NCI-H1048 (cell line): ENCODE results near the gene EIF2AK2.

ENCODE experiments used
- DNase-seq: peaks from one replicate; lab custom pipeline; 2025; lab: John Stamatoyannopoulos, UW

Gene EIF2AK2

DNA sequence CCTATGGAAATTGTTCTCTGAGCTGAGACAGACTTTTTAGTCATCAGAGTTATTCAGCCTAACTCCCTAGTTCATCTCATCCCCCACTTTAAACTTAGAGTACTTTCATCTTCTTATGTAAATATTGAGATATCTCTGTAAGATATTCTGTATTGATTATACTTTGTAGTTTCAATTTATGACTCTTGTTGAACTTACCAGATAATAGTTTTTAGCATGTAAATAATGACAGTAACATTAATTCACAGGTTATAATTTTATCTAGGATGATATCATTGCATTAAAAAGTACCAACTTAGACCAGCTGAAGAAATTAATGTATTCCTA lies 14.8 kb upstream of the EIF2AK2 start:
- no peak for DNase-seq

DNA sequence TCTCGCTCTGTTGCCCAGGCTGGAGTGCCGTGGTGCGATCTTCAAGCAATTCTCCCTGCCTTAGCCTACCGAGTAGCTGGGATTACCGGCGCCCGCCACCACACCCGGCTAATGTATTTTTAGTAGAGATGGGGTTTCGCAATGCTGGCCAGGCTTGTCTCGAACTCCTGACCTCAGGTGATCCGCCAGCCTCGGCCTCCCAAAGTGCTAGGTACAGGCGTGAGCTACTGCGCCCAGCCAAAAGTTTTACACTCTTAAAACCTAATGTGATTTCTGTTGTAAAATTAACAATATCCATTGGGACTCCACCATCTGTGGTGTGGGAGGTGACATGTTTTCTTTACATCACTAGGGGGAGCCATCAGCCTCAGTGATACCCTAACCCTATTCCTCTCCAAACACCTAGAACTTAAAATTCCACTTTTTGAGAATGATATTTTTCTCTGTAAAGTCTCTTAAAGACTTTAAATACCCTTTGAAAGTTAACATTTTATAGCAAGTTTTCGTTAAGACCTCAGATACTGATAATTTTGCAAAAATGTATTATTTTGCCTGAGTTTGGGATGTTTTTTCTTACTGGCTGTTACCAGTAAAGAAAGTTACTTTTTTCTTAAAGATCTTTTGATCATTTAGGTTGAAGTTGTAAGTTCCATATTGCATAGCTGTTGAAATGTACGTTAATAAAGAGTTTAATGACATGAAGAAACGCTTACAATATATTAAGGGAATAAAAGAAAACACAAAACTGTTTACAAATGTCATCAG lies 11.6 kb upstream of the EIF2AK2 start:
- DNase-seq: no peak

DNA sequence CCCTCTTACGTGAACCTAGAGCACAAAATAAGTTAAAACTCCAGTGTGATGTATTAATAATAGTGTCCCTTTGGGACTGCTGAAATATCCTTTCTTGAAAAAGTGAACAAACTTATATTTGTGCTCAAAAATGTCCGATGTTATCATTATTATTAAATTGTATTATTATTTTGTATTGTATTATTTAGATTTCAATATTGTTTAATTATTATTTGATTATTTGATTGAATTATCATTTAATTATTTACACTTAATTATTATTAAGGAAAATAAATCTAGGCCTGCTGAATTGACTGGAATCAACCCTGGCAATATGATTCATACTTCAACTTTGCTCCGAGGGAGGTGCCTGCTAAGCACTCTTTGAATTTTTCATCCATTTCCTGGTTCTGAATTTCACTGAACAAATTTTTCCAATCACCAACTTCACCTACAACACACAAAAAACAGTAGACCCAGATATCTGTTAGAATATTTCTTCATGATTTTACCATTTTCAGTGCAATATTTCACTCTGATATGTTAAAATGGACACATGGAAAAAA lies 10.9 kb upstream of the EIF2AK2 start:
- no peak for DNase-seq

DNA sequence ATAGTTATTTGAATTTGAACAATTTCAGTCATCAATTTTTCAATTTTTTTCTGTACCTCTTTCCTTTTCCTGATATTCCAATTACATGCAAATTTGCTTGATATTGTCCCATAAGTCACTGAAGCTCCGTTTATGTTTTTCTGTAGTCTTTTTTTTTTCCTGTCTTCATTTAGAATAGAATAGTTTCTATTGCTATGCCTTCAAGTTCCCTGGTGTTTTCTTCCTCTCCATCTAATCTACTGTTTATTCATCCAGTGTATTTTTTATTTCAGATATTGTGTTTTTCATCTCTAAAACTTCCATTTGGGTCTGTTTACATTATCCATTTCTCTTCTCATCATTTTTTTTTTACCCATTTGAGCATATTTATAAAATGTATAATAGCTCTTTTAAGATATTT lies 8.0 kb upstream of the EIF2AK2 start:
- no peak for DNase-seq

DNA sequence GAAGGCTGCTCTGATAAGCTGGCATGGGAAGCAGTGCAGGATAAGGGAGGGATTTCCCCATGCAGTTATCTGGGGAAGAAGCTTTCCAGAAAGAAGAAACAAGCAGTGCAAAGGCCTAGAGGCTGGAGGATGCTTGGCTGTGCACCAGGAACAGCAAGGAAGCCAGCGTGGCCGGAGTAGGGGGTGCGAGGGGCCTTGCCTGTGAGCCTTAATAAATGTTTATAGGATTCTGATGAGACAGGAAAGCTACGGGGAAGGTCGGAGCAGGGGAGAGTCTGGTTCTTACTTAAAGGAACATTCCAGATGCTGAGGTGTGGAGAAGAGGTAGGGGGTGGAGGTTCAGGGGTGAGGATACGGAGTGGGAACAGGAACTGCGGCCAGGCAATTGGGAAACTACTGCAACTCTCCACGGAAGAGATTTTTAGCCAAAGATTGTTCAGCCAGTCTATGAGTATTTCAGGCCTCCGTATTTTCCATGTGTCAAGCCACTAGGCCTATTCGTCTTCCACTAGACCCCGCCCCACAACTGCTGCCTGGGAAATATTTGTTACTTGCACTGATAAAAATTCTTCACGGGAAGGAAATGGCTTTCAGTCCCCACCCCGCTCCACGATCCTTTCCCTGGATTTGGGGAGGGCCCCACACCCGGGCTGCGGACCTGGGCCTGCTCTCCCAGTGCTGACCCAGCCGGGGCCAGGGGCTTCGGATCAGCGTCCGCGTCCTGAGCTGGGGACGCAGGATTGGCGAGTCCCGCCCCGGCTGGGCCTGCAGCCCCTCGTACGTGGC lies 516 bp downstream of the EIF2AK2 start:
- no peak for DNase-seq

DNA sequence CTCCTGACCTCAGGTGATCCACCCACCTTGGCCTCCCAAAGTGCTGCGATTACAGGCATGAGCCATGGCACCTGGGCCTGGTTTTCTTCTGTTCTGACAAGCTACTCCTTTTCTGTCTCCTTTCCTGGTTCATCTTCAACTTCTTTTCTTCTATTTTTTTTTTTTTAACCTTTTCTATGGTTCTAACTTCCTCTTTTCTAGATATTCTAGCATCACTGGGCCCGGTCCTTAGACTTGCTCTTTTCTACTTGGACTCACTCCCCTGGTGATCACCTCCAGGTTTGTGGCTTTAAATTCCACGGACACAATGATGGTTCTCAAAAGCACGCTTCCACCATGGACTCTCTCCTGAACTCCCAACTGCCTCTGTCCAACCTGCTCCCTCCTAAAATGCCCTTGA lies 2.0 kb downstream of the EIF2AK2 start:
- no peak for DNase-seq

DNA sequence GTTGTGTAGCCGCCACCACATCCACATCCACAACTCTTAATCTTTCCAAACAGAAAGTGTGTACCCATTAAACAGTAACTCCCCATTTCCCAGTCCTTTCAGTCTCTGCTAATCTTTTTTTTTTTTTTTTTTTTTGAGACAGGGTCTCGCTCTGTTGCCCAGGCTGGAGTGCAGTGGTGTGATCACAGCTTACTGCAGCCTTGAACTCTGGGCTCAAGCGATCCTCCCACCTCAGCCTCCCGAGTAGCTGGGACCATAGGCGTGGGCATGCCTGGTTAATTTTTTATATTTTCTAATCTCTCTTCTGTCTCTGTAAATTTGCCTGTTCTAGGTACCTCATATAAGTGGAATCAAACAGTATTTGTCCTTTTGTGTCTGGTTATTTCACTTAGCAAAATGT lies 3.6 kb downstream of the EIF2AK2 start:
- no peak for DNase-seq

DNA sequence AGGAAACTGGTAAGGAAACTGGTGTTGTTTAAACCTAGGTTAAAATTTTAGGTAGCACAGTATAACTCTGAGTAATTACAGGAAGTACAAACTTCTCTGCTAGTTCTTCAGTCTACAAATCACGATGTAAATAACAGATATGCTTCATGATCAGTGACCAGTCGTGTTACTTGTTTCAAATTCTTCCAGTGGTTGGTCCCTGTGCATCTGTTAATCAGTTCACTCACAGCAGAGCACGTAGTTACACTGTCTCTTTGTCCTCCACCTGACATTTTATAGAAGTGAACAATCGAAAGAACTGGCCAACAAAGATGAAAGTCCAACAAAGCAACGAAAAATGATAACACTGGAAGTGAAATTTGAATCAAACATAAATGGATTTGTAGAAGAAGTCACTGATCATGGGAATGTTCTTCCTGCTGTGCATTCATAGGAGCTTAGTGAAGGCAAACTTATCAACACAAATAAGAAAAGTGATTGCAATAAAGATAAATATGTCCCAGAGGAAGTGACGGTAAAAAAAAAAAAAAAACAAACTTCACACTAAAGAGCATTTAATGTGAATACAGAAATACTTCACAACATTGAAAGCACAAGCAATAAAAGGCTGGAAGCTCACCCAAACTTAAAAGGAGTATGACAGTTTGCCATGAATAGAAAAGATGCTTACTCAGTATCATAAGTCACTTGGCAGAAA lies 7.0 kb downstream of the EIF2AK2 start:
- DNase-seq: no peak

DNA sequence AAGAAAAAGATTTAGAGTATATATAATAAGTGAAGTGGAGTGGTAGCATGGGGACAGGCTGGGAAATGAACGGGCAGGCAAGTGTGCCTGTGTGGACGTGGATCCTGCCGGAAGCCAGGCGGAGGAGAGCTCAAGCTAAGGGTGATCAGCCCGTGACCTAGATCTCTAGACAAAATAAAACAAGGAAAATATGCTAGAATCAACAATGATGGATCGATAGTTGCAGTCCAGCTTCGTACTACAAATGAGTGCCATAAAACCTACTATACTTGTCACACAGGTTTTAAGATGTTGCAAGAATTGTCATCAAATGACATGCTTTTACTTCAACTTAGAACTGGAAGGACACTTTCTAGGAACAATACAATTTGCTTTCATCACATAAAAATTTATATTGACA lies 8.5 kb downstream of the EIF2AK2 start:
- DNase-seq: no peak

DNA sequence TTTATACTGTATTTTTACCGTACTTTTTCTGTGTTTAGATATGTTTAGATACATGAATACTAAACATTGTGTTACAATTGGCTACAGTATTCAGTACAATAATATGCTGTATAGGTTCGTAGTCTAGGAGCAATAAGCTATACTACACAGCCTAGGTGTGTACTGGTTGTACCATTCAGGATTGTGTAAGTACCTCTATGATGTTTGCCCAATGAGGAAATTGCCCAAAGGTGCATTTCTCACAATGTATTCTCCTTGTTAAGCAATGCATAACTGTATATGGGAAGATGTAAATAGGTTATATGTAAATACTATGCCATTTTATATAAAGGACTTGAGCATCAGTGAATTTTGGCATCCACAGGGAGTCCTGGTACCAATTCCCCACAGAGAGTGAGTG lies 10.7 kb downstream of the EIF2AK2 start:
- DNase-seq: no peak

DNA sequence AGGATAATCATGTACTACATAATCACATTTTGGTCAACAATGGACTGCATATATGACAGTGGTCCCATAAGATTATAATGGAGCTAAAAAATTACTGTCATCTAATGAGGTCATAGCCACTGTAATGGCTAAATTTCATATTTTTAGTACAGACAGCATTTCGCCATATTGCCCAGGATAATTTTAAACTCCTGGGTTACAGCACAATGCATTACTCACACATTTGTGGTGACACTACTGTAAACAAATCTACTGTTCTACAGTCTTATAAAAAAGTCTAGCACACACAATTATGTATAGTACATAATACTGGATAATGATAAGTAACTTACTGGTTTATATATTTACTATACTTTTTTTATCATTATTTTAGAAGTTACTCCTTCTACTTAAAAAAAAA lies 12.8 kb downstream of the EIF2AK2 start:
- DNase-seq: no peak

DNA sequence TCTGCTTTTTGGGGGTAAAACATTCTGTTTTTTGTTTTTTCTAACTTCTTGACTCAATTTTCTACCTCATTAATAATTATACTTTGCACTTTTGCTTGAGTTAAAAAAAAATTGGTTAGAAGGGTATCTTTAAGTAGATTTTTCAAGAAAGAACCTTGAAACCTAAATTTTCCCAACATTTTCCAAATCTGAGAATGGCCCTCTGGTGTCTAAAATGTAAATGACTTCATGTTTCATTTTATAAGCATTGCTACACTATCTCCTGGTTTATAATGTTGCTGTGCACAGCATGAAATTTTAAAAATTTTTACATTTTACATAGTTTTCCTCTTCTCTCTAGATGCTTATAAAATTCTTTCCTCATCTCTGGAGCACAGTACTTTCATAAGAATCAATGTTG lies 14.2 kb downstream of the EIF2AK2 start:
- no peak for DNase-seq

DNA sequence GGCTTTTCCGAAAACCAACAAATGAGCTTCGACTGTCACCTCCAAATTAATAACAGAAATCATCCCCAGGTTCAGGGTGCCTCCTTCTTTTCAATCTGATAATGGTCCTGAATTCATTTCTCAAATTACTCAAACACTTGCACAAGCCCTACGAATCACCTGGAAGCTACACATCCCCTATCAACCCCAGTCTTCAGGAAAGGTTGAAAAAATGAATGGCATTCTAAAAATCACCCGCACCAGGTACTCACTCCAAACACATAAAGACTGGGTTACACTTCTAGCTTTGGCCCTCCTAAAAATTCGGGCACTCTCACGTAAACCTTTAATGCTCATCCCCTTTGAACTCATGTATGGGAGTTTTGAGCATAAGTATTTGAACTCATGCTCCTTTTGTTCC lies 23.9 kb downstream of the EIF2AK2 start:
- no peak for DNase-seq

DNA sequence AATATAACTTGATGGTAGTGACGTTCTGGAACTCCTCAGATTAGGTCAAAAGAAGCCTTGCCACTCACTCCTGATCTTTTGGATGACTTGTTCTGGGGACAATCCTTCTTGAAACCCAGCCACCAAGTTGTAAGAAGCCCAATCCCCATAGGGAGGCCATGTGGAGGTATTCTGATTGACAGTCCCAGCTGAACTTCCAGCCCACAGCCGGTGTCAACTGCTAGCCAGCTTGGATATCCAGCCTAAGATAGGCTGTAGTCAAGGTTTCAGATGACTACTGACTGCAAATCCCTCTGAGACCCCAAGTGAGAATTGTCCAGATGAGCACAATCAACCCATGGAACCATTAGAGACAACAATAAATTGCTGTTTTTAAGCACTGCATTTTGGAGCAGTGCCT lies 31.4 kb downstream of the EIF2AK2 start:
- DNase-seq: no peak

DNA sequence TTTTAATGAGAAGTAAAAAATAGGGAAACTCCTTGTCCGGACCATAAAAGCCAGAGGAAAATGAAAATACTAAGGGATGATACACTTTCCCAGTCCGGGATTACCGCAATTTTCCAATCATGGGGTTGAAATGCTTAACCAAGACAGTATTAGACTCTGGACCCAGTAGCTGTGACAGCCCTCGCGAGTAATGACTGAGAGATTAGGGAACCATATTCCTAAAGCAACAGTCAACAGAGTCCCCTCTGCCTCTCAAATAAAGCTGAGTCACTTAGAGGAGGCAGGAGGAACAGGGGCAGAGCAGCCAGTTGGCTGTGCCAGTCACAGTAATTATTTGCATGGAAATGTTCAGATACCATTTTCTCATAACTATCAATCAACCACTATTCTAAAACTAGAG lies 37.6 kb downstream of the EIF2AK2 start:
- no peak for DNase-seq

DNA sequence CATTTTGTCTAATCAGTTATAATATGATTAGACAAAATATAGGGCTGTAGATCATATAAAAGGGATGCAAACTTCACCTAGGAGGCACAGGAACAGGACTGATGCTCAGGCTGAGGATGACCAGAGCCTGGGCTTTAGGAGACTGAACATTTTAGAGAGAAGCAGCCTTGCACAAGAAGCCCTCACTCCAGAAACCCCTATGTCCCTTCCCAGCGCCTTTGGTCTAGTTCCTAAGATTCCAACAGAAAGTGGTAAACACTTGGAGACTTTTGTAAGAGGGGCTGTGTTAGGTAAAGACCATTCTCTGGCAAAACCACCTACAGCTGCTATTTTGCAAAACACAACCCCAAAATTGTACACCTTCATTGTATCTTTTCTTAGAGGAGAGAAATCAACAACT lies 39.2 kb downstream of the EIF2AK2 start:
- no peak for DNase-seq

DNA sequence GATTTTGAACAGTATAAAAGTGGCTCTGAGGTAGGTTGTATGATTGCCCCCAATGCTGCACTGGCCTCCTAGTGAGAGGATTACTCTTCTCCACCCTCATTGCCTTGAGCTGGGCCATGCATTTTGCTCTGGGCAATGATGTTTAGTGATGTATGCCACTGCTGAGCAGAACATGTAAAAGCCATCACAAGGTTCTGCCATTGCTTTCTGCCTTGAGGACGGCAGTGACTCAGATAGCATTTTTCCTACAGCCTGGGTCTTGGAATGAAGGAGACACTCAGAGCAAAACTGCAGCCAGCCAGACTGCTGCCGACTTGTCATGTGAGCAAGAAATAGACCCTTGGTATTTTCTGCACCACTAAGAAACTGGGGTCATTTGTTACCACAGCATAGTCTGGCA lies 44.8 kb downstream of the EIF2AK2 start:
- no peak for DNase-seq

DNA sequence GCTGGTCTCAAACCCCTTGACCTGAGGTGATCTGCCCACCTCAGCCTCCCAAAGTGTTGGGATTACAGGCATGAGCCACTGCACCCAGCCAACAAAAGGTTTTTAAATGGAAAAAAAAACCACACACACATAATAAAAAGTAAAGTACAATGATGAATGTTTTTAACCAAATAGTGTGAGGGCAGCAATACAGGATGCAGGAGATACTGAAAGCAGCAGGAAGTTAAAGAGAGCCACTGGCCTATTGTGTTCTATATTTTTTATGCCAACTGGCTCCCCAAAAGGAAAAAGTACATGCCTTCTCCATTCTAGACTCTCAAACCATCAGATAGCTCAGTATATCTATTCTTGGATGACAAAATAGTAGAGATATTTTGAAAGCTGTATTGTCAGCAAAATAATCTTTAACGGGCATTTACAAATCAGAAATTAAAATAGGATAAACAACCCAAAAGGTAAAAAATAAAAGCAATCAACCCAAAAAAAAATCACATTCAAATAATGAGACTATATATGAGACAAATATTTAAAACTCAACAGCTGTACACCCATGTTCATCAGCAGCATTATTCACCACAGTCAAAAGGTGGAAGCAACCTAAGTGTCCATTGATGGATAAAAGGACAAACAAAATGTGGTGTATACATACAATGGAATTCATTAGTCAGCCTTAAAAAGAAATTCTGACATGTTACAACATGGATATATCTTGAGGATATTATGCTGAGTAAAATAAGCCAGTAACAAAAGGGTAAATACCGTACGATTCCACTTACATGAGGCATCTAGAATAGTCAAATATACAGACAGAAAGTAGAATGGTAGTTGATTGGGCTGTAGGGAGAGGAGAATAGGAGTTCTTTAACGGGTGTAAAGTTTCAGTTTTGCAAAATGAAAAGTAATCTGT lies 46.2 kb downstream of the EIF2AK2 start:
- DNase-seq: no peak

DNA sequence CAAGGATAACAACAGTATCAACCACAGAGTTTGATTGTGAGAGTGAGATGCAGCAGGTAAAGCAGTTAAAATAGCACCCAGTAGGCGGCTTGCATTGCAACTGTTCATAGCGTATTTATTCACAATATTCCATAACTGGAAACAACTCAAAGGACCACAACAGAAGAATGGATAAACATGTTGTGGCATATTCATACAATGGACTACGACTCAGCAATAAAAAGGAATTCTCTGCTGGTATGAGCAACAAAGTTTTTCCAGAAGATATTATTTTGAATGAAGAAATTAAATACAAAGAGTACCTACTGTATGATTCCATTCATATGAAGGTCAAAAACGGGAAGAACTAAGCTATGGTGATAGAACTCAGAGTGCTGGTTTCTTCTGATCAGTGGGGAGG lies 47.3 kb downstream of the EIF2AK2 start:
- DNase-seq: no peak

DNA sequence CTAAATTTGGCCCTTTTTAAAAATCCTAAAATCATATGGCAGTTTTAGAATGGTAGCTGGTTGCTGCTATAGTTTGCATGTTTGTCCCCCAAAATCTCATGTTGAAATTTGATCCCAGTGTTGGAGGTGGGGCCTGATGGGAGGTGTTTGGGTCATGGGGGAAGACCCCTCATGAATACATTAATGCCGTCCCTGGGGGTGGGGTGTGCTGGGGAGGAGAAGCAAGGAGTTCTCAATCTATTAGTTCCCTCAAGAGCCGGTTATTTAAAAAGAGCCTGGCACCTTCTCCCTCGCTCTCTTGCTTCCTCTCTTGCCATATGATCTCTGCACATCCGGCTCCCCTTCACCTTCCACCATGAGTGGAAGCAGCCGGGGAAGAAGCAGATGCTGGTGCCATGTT lies 51.6 kb downstream of the EIF2AK2 start:
- DNase-seq: no peak

DNA sequence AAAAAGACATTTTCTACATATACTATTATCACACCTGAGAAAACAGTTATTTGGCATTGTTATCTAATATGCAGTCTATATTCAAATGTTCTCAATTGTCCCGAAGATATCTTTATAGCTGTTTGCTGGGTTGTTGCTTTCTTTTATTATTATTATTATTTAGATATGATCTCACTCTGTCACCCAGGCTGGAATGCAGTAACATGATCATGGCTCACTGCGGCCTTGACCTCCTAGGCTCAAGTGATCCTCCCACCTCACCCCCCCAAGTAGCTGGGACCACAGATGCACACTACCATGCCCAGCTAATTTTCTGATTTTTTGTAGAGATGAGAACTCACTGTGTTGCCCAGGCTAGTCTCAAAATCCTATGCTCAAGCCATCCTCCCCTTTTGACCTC lies 52.6 kb downstream of the EIF2AK2 start:
- no peak for DNase-seq

DNA sequence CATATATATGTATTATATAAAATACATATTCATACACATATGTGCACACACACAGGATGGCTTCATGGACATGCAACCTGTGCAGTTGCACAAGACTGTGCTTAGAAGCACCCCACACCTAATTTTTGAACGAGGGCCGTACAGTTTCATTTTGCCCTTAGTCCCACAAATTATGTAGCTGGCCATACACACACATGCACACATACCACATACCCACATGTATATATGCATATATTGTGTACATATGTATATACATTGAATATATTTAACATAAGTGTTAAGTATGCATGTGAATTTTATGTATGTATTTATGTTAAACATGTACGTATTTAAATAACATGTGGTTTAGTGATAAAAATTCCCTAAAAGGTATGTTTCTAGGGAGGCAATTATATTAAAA lies 54.2 kb downstream of the EIF2AK2 start:
- no peak for DNase-seq
